Urinary bladder (tissue), 4 donors: Measurements from ENCODE around the gene ATP10A. TPM values are rescaled to one million over a fixed set of nuclear protein-coding genes. Genes with fewer than 3 reads are reported as not detected.
"Not testable (repeated sequence)": the region's sequence is repeated elsewhere in the genome, so short reads cannot be mapped to it uniquely, and the experiment has no call there.

Source experiments
- DNase-seq: peaks from one replicate; pipeline ENCODE4 v3.0.0-alpha.2; 2015; ENCODE audit errors: extremely low spot score
- H3K27ac ChIP-seq: one replicate; pipeline ENCODE4 v1.5.1; 2013; ENCODE audit warnings: low read depth, mild to moderate bottlenecking, moderate library complexity
- H3K36me3 ChIP-seq: one replicate; pipeline ENCODE4 v1.6.1; 2013; ENCODE audit warnings: mild to moderate bottlenecking, moderate library complexity; ENCODE audit not compliant: insufficient read depth
- H3K4me1 ChIP-seq: one replicate; pipeline ENCODE4 v1.6.1; 2013; ENCODE audit warnings: mild to moderate bottlenecking, moderate library complexity; ENCODE audit not compliant: insufficient read depth
- H3K4me3 ChIP-seq: one replicate; pipeline ENCODE4 v1.5.1; 2013; ENCODE audit warnings: low read depth, low read length
- WGBS: extraction: QIAGEN DNeasy Blood & Tissue Kit; methylation state at CpG from one replicate; pipeline ENCODE4 v1.1.7; 2013; 5-methylcytosine and 5-hydroxymethylcytosine counted together
- polyA plus RNA-seq: library from polyadenylated mRNA; stranded (reverse); fragments of 200-250 nt; gene quantifications from one replicate; pipeline ENCODE4 v1.2.3, GENCODE V29; 2013
- total RNA-seq: library from RNA; depleted of rRNA; stranded (reverse); fragments of >200 nt; gene quantifications from one replicate; pipeline ENCODE4 v1.2.3, GENCODE V29; 2014
- donor health status: healthy with polysubstance abuse.
- donor health status: healthy.

The ATP10A gene
- total and polyA plus RNA-seq, 2 donors: 5.0 to 7.8 TPM

DNA sequence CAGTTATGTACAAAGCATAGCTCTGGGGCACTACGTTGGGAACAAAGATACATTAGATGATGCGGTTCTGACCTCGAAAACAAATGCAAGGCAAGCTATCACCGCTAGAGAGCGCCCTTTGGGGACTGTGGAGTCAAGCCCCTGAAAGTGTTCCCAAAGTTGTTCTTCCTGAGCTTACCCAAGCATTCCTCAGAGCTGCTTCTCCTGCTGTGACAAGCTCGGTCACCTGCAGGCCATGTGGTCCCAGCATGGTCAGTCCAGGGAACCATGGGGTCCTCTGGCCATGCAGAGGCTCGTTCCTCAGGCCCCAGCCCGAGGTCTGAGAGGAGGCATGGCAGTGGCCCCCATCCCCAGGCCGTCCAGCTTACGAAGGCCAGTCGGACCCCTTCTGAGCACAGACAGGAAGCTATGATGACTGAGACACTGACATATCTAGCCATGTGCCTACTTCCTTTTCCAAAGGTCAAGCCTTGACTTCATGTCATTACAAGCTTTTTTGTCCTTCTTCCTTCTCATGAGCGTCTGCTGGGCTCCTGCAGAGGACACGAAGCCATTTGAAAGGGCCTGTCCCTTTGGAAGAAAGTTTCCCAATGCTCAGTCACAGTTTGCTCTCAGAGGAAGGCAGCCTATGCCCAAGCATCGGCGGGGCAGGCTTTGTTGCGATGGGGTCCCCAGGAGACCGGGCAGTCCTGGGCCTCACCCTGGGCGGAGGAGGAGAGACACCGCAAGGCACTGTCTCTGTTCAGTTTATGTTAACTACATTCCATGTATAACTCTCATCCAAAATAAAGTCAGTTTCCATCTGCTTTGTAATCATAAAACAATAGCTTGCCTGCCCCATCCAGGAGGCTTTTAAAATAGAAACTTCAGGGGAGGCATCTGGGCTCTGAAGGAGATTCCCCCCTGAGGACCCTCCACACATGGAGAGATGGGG, 79.3 kb downstream of the ATP10A start:
- no peaks in the 10 kb centered on the region for H3K4me1 ChIP-seq
- H3K27ac ChIP-seq: no peak overlapping the region
- no peak overlapping the region for H3K4me3 ChIP-seq
- WGBS: 67% methylated on average over 19 of the region's 19 CpGs
- DNase-seq: no peak
- no peaks in the 10 kb centered on the region for H3K36me3 ChIP-seq

DNA sequence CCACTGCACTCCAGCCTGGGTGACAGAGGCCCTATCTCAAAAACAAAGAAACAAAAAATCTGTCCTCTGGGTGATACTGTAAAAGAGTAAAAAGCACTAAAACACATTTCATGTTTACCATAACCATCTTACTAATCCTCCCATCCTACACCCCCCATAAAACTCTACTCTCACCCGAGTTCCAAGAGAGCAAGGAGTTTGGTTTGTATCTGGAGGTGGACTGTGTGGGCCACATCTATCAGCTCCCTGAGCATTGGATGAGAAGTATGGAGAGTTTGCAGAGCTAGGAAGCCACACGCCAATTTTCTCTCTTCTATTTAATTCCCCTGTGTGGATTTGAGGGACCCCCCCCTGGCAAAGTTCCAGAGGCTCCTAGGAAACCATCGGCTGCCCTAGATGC, 80.0 kb downstream of the ATP10A start:
- Histone ChIP-seq H3K27ac (no peak overlapping the region), H3K36me3 (no peaks in the 10 kb centered on the region), H3K4me1 (no peaks in the 10 kb centered on the region), H3K4me3 (no peak overlapping the region)
- WGBS: 84% methylated on average over 3 of the region's 3 CpGs
- DNase-seq: no peak

DNA sequence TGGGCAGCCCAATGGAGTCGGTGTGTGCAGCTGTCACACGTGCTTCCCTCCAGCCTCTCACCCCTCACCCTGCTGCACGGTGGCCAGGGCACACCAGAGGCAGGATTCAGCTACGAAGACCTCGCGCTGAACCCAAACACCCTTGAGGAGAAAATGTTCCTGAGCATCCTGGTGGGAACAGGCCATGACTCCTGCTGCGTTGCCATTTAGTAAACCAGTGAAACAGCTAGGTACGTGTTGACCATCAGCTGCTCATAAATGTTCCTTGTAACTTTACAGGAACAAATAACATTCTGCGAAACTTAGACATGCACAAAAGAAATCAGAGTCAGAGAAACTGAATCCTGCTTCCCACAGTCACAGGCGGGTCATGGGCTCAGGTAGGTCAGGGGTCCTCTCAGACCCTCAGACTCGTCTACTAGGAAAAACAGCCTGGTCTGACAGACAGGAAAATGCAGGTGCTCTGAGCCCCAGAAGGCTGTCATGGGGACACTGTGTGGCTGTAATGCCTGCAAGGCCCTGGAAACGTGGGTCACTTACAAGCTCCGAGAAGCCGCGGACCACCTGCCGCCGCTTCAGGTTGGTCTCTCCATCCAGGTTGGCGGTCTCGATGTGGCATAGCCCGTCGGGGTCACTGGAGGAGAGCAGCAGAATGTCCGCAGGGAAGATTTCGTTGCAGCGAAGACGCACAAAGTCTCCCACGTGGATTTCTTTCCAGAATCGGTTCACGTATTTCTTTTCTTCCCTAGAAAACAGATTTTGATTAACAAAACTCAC, 82.5 kb downstream of the ATP10A start:
- Histone ChIP-seq H3K4me3 (no peak overlapping the region), H3K36me3 (no peaks in the 10 kb centered on the region), H3K4me1 (no peaks in the 10 kb centered on the region), H3K27ac (no peak overlapping the region)
- 92% methylated on average over 28 of the region's 28 CpGs for WGBS
- DNase-seq: no peak

DNA sequence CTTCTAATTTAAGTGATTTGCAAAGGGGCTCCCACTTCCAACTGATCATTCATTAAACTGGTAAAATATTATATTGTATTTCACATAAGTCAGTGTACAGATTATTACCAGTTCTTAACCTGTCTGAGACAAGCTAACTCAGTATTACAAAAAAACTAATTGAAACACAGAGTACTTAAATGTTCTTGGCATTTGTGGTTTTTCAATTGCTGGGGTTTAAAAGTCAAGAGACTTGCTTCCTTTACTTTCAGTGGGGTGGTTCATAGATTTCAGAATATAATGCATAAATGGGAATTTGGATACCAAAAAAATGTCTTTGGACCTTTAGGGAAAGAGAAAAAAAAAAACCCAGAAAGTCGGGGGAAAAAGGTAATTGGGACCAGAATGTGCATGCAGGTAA, 85.0 kb downstream of the ATP10A start:
- Histone ChIP-seq H3K4me1 (no peaks in the 10 kb centered on the region), H3K27ac (no peak overlapping the region), H3K36me3 (no peaks in the 10 kb centered on the region), H3K4me3 (no peak overlapping the region)
- no peak for DNase-seq
- 90% methylated on average over 1 of the region's 1 CpG for WGBS

DNA sequence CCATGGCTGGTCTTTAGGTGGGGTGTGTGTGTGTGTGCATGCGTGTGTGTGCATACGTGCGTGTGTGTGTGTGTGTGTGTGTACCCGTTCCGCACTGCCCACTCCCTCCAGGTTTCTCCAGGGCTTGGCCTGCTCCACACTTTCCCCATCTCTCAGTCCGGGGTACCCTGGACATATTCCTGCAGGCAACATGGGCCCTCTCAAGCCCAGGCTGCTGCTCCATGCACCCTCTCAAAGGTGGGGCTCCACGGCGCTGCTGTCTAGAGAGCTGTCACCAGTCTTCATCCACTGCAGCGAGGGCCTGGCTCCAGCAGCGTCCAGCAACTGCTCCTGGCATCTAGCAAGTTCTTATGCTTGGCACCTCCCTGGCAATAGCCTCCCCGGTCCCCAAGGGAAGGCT, 86.1 kb downstream of the ATP10A start:
- no peak for DNase-seq
- Histone ChIP-seq H3K4me1 (no peaks in the 10 kb centered on the region), H3K36me3 (no peaks in the 10 kb centered on the region), H3K27ac (no peak overlapping the region), H3K4me3 (no peak overlapping the region)
- WGBS: 91% methylated on average over 11 of the region's 11 CpGs

DNA sequence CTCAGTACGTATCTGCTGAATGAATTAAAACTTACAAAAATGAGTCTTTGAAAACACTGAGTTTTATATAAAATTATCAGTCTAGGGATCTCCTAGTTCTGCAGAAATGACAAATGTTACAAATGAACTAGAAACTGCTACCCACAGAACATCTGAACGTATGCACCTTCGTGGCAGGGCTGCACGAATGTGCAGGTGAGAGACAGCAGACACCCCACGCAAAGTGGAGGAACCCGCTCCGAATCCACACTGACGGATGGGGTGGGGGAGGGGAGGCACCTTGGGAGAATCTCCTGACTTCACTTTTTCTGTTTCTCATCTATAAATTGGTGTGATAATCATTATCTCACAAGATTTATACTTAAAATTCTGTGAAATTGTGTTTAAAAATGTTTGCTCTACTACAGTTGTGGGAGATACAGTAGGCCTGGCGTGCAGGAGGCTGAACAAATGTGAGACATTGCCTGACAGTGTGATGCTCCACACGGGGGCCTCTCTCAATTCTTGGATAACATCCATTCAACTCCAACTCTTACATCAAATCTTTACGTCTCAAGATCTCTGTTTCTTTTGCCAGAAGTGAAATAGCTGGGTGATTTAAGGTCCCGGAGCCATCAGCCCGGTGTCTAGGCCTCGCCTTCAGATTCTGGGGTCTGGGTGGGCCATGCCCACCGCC, 86.9 kb downstream of the ATP10A start:
- WGBS: 80% methylated on average over 15 of the region's 15 CpGs
- H3K36me3 ChIP-seq: no peaks in the 10 kb centered on the region
- no peaks in the 10 kb centered on the region for H3K4me1 ChIP-seq
- H3K4me3 ChIP-seq: no peak overlapping the region
- no peak overlapping the region for H3K27ac ChIP-seq
- no peak for DNase-seq

DNA sequence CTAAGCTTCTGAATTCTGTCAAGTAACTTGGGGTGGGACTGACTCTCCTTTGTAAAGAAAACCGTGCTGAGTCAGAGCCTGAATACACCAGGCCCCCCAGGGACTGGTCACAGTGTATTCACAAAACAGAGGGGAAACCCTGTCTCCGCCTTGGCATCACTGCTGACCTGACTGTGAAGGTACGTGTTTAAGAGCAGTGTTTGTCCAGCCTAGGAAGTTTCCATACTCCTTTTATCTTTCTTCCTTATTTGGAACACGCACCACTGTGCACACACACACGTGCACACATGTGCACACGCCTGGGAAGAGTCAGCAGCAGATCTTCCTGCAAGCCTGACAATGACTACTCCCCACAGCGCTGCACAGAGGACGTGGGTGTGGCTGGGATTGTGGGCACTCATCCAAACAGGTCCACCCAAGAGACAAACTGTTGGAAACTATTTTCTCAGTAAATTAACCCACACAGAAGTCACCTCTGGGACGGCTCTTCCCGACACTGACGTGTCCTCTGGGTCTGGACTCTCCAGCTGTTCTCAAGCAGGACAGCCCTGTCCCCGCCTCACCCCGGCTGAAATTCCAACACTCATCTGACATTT, 87.7 kb downstream of the ATP10A start:
- Histone ChIP-seq H3K4me1 (no peaks in the 10 kb centered on the region), H3K4me3 (no peak overlapping the region), H3K27ac (no peak overlapping the region), H3K36me3 (no peaks in the 10 kb centered on the region)
- DNase-seq: no peak
- 25% methylated on average over 13 of the region's 13 CpGs for WGBS

DNA sequence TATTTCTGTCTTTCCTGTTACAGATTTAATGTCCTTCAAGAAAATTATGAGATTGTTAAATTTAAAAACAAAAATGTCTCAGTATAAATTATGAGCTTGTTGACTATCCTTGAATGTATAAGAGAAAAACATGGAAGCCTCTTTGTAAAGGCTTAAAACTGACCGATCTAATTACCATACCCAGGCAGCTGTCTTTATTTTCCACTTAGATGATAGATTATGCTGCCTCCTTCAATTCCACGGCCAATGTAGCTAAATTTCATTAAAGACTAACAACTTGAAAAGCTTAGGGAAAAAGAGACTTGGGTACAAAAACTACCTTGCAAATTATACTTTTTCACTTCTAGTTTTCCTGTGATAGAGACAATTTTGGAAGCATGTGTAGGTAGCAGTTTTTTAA, 88.3 kb downstream of the ATP10A start:
- H3K4me1 ChIP-seq: no peaks in the 10 kb centered on the region
- 87% methylated on average over 2 of the region's 2 CpGs for WGBS
- DNase-seq: no peak
- no peak overlapping the region for H3K27ac ChIP-seq
- H3K4me3 ChIP-seq: no peak overlapping the region
- no peaks in the 10 kb centered on the region for H3K36me3 ChIP-seq

DNA sequence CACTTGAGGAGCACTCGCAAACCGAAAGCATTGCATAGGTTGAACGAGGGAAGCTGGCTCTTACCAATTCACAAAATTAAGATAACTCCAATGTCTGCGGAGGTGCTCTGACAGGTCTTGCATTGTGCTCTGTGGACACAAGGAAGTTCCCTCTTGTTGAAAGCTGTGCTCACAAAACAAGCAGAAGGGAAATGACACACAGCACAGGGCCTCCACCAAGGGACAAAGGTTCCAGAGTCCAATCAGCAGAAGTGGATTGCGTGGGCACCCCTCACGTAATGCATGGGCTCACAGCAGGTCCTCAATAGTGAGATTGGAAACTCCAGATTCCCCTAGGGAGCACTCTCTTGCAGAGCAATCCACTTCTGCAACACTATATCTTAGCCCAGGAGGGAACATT, 89.9 kb downstream of the ATP10A start:
- WGBS: 93% methylated on average over 6 of the region's 6 CpGs
- no peaks in the 10 kb centered on the region for H3K36me3 ChIP-seq
- no peaks in the 10 kb centered on the region for H3K4me1 ChIP-seq
- no peak overlapping the region for H3K4me3 ChIP-seq
- no peak for DNase-seq
- no peak overlapping the region for H3K27ac ChIP-seq

DNA sequence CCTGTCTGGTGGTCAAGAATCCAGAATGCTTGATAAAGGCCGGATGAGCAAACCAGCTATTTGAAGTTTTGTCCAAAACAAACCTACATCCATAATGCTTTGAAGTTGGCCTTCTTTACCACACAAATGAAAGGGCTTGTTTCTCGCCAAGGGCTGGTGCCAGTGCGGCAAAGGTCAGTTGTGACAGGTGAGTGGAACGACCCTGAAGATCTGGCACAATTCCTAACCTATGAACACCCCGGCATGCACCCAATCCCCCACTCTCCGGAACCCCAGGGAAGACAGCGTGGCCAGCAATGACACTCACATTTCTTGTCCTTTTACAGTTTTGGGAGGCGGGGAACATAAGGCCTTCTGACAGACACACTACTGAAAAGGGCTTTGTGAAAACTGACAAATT, 90.6 kb downstream of the ATP10A start:
- WGBS: 93% methylated on average over 8 of the region's 8 CpGs
- Histone ChIP-seq H3K4me1 (no peaks in the 10 kb centered on the region), H3K27ac (no peak overlapping the region), H3K4me3 (no peak overlapping the region), H3K36me3 (no peaks in the 10 kb centered on the region)
- DNase-seq: no peak

DNA sequence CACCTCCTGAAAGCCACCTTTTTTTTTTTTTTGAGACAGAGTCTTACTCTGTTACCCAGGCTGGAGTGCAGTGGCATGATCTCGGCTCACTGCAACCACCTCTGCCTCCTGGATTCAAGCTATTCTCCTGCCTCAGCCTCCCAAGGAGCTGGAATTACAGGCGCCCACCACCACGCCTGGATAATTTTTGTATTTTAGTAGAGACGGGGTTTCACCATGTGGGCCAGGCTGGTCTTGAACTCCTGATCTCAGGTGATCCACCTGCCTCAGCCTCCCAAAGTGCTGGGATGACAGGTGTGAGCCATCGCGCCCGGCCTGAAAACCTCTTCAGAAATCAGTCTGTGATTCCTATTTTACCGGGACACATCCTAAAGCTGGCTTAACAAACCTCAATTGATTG, 91.4 kb downstream of the ATP10A start:
- not testable (repeated sequence) for H3K36me3 ChIP-seq, H3K27ac ChIP-seq, H3K4me3 ChIP-seq, DNase-seq, H3K4me1 ChIP-seq
- WGBS: 96% methylated on average over 8 of the region's 8 CpGs

DNA sequence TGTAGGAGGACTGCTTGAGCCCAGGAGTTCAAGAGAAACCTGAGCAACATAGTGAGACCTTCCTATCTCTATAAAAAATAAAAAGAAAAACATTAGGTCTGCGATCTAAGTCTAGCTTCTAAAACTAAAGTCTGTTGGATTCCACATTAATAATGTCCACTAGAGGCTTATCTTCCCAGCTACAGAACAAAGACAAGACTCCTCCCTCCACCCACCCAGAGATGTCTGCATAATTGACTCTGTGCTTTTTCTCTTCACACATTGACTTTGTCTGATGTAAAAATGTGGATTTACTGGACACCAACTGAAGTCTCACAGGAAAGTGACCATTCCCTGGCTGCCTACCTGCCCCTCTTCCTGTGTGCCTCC, 91.8 kb downstream of the ATP10A start:
- H3K4me3 ChIP-seq: no peak overlapping the region
- no peaks in the 10 kb centered on the region for H3K36me3 ChIP-seq
- H3K27ac ChIP-seq: no peak overlapping the region
- DNase-seq: no peak
- H3K4me1 ChIP-seq: no peaks in the 10 kb centered on the region
- WGBS: 57% methylated on average over 1 of the region's 1 CpG

DNA sequence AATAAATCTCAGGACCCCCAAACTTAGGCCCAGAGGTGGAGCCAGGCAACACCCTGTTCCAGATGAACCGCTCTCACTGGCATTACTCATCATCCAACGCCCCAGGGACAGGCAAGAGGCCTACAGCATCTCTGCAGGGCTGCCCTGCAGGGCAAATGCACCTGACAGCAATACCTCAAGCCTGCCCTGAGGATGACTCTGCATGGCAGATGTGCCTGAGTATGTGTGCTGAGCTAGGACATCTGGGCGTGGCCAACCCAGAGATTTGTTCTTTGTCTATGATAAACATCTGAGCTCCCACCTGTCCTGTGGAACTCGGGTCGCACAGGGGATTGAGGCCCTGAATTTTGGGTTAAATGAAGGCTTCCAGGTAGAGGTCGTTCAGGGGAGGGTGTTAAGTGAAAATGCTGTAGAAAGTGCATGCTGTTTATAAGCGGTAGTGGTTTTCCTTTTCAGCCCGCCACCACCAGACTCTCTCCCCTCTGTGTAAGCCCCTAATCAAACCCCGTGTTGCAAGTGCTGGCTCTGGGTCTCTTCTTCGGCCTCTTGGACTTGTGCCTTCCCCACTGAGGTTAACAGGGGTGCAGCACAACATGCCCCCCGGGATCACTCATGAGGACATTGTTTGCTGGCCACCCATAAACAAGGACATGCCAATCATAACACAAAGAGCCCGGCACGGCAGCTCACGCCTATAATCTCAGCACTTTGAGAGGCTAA, 92.3 kb downstream of the ATP10A start:
- 88% methylated on average over 14 of the region's 14 CpGs for WGBS
- H3K4me3 ChIP-seq: no peak overlapping the region
- H3K36me3 ChIP-seq: no peaks in the 10 kb centered on the region
- H3K27ac ChIP-seq: no peak overlapping the region
- DNase-seq: no peak
- H3K4me1 ChIP-seq: no peaks in the 10 kb centered on the region
